GM18909 (cell line): ENCODE results near the gene SLX4IP.
"Not testable (repeated sequence)": the region's sequence is repeated elsewhere in the genome, so short reads cannot be mapped to it uniquely, and the experiment has no call there.

ENCODE experiments used
- ATAC-seq: cut with Tn5 transposase; IDR thresholded peaks from one replicate; pipeline ENCODE4 v1.9.1; 2021; ENCODE audit warnings: mild to moderate bottlenecking; ENCODE audit not compliant: unreplicated experiment, poor library complexity

Gene SLX4IP

DNA sequence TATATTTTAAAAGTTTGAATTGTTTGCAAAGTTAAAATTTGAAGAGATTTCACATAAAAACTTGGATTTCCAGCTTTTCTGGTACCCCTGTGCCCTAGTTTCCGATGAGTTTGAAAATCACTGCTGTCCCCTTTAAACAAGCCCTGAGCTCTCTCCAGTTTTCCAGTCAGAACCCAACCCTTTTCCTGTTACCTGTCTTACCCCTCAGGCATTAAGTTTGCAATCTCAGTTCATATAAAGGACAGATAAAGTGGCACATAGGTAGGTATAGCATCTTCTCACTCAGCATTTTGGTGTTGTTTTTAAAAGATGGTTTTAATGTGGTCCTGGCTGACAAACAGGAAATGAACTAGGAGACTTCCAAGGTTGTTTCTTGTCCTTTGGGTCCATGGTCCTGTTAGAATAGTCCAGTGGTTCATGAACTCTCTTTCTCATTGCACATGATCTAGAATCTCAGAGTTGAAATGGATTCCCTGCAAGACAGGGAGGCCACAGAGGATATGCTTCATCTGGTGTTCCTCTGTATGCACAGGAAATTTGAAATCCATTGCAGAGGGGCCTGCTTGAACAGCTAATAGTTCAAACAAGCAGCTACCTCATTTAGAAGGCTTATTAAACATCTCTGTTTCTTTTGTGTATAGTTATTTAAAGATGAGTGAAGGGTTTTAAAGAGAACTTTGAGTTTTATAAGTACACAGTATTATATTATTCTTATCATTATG is 156.0 kb downstream of the SLX4IP start:
- no peak for ATAC-seq

DNA sequence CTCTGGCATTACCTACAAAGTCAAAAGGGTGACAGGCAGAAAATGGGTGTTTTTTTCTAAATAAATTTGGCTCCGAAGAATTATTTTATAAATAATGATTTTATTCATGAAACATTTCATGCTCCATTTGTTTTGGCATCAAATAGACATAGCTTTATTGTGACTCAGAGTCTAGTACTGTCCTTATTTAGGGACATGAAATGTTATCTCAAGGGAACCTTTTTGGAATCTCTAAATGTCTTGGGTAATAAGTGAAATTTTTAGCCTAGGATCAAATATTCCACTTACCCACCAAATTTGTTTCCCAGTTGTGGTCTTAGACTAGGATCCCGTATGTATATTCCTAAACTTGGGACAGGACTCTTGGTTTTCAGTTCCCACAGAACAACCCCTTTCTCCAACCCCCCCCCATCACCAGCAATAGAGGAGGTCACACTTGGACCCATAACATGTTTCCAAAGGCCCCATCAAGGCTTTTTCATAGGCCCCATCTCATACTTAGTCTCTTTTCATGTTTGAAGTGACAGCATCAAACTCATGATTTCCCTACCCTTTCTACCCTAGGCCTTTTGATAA is 156.9 kb downstream of the SLX4IP start:
- no peak for ATAC-seq

DNA sequence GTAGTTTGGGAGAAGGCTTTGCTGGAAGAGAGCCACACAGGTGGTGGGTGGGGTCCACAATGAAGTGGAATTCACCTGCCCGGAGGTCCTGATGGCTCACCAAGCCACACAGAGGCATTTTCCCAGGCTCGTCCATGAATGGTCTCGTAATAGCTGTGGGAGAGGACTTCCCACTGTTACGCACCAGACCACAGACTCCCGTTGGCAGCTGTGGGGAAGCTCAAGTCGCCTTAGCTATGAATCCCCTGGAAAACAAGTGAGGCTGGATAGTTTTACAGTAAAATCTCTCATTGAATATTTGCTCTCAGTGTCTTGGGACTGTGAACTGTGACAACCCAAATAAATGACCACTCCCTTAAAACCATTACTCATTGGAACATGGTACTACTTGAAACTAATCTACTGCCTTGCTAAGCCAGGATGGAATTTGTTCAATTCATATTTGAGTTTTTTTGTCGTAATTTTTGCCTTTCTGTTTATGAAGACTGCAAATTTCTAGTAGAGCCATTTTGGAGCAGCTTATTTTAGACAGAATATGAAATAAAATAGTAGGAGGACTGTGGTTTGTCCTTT is 159.3 kb downstream of the SLX4IP start:
- ATAC-seq, result no peak

DNA sequence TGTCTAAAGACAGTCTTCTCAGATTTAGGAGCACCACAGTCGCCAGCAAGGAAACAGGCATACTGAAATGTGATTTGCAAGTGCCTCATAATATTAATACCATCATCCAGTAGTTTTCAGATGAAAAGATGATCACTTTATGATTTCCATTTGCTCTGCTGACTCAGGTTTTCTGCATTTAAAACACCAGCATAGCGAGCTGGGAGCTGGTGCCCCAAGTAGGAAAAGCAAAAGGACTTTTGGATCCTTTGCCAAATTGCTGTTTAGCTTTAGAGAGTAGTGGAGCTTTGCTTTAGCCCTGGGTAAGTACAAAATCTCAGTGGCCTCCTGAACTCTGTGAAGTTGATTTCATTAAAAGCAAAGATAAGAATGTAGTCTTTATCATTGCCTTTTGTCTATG is 160.2 kb downstream of the SLX4IP start:
- no peak for ATAC-seq

DNA sequence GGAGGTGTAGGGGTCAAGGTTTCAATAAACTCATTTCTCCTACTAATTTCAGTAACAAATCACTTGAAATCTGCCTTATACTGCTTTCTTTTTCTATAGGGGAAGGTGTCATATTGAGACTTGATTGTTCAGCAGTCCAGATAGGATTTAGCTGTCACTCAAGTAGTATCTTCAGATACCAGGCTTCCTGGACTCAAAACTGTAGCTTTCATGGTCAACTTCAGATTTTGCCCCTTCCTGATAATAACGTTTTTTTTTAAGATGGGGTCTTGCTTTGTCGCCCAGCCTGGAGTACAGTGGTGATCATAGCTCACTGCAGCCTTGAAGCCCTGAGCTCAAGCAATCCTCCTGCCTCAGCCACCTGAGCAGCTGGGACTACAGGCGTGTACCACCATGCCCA is 160.9 kb downstream of the SLX4IP start:
- no peak for ATAC-seq

DNA sequence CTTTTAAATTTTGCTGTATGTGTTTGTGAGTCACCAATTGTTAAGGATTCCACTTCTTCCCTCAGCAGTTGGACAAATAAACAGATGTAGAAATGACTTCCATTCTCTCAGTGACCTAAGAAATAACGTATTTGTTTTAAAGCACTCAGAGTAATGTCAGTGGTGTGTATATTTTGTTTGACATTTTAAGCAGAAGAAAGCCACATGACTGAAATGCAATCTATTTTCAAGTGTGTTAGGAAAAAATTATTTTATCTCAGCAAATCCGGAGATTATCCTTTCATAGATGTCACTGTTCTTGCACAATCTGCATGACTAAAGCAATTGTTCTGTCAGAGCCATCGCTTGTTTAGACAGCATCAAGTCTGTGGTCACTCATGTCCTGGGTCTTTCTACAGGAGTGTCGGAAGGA is 161.6 kb downstream of the SLX4IP start:
- no peak for ATAC-seq

DNA sequence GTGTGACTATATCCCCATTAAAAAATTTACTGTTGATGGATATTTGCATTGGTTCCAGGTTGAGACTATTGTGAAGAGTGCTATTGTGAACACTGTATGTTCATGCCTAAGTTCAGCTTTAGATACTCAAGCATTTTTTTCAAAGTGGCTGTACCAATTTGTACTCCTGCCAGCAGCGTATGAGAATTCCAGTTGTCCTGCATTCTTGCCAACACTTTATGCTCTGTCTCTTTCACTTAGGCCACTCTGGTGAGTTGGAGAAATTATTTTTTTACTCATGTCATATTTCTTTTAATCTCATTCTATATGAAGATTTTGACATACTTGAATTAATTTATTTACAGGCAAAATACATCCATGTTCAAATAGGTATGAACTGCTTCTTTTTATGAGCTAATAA is 162.5 kb downstream of the SLX4IP start:
- no peak for ATAC-seq

DNA sequence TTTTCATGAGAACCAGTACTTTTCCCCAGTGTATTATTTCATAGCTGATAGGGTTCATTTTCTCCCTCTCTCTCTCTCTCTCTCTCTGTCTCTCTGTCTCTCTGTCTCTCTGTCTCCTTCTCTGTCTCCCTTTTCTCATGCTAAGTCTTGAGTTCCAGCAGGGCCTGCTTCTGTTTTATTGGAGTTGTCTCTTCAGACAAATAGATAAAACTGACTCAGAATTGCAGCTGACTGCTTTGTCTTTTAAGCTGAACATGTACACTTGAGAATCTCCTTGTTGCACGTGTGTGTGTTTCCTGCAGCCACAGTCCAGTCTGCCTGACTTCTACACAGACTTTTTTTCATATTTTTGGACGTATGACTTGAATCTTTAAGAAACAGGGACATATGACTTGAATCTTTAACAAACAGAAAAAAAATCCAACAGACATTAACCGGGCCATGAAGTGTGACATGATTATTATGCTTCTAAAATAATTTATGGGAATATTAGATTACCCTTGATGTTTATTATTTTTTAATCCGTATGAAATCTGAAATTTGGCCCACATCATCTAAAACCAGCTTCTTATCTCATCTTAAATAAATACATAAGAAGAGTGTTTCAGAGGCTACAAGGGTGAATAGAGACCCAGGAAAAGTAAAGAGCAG is 167.2 kb downstream of the SLX4IP start:
- no peak for ATAC-seq

DNA sequence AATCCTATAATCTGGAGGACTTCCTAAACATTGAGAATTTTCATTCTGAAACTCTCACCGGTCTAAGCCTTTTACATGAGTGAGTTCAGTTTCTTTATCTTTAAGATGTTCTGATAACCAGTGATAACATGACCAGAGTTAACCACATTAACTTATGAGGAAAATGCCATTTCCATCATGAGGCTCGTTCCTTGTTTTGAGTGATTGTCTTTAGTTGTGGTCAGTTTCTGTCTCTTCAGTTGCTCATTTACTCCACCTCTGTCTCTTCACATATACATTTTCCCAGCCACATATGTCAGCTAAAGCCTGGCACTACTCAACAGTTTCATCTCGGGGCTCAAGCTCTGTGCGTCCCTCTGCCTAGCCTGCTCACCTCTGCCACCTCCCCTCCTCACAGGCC is 168.3 kb downstream of the SLX4IP start:
- ATAC-seq, result no peak

DNA sequence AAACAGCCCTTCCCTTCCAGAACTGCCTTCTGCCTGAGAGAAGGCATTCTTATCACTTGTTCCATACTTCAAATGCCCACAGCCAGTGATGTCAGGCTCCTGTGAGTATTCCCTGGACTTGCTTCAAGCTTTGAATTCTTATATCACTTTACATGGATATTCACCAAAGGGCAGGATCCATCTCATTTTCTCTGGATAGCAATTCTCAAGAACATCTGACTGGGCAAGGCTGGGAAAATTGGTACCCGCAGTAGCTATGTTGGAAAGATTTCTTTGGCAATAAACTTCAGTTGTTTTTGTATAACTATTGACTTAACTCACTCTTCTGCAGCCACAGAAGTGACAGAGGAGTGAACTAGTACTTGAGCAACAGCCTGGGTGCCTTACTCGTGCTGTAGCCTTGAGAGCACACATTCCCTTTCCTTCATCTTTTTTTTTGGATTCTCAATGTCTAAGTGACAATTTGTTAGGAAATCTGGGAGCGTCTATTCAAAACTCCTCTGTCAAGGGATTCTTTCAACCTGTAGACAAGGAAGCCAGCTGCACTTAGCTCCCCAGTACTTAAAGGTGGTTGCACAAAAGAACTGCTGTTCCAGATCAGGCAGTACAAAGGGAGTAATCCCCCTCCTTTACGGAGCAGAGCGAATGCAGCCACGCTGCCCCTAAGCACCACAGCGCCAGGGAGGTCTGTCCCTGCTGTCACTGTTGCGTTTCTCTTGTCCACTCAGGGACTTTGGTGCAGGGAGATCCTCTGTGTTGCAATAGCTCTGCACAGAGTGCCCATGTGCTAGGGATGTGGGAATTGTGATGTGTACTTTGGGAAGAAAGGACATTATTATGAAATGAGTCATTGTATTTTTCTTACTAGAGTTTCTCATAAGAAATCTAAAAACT is 169.1 kb downstream of the SLX4IP start:
- ATAC-seq, result no peak

DNA sequence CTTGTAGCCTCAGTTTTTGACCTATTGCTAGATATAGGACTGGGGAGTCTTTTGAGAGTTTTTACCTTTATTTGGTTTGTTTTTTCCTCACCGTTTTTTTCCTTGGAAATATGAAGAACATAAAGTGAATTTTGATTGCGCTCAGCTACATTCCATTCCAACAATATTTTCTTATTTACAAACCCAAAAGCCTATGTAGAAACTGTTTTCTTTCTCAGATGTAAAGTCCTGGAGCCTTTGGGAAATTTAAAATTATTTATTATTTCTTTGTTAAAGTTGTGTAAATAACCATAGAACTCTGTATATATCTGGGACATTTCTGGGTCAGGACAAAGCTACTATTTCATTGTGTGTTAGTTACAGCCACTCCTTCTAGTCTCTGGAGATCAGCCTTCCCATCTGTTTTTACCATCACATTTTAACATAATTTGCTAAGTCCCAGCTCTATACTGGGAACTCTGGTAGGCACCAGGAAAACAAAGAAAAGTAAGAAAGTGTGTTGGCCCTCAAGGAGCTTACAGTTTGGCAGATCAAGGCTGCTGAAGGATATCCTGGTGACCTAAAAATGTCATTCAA is 169.8 kb downstream of the SLX4IP start:
- no peak for ATAC-seq

DNA sequence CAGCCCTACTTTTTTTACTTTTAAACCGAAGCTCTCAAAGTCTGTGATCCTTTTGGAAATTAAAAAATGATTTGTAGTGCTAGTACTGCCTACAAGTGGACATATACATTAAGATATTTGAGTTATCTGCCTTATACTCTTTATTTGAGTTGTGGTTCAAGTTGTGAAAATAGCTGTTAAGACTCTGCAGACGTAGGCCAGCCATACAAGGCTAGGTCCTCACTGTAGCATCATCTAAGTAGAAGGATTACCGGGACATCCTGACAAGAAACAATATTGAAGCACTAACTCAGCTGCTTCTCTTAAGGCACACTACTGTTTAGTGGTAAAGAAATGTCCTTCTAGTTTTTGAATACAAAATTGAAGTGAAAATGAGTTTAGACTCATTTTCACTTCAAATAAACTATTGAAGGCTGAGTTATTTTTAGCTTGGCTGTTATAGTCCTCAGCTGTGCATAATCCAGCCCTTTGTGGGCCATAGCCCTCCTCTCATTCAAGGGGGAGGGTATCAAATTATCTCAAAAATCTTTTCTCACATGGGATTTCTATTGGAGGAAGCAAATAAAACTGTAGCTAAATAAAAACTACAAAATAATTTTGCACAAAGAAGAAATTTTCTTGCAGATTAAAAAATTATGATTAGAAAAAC is 170.6 kb downstream of the SLX4IP start:
- ATAC-seq, result no peak

DNA sequence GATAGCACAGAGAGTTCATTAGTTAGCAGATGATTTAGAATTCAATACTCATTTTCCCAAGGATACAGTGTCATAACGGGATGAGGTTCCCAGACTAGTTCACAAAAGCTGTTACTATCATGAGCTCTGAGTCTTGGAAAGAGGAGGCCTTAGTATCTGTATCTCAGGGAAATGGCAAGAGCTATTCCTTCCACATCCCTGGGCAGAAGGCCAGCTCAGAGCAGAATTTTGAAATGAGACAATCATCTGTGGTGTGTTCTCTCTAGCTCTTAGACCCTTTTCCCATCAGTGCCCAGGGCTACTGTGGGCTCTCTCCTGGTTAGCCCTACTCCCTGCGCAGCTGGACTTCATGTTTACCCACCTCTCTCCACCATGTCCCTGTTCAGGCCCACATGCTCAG is 174.2 kb downstream of the SLX4IP start:
- no peak for ATAC-seq

DNA sequence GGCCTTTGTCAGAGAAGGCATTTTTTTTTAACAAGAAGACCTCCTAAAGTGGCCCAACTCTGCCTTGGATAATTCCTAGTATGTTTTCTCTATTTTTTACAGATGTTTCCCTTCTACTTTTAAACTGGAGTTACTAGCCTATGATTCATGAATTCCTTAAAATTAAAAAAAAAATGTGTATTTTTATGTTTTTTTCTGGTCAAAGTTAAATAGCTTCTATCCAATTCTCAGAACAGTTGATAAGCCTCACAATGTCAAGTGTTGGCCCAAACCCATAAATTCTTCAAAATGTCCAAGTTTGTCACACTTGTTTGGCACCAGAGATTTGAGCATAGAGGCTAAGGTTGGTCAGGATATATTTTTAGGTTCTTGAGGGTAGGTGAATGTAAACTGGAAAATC is 174.7 kb downstream of the SLX4IP start:
- ATAC-seq, result no peak

DNA sequence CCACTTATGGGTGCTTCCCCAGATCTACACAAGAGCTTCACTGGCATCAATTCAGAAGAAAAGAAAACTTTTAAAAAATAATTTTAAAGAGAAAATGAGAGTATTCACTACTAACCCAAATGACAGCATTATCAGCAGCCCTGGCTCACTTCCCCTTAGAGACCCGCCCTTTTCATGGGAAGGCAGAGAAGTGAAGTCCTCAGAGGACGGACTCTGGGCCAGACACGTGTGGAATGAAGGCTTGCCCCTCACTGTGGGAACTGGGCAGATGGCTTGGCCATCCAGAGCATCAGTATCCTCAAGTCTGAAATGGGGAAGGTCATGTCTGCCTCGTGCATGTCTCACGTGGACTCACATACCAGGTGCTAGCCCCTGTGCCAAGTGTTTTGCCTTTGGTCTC is 175.1 kb downstream of the SLX4IP start:
- no peak for ATAC-seq

DNA sequence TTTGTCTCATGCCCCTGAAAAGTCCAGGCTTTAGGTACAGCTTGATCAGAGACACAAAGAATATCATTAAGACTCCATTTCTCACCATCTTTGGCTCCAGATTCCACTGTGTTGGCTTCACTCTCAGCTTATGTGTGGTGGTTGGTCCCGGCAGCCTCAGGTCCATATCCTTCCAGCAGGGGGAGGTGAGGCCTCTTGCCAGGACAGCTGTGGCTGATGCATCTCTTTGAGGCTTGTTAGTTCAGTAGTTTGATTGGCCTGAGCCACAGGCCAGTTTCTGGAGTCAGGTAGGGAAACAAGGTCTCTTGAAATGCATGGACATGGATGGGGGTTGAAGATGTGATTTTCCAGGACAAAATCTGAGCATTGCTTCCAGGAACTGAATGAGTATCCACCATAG is 176.3 kb downstream of the SLX4IP start:
- peak; percentile 52 for ATAC-seq

DNA sequence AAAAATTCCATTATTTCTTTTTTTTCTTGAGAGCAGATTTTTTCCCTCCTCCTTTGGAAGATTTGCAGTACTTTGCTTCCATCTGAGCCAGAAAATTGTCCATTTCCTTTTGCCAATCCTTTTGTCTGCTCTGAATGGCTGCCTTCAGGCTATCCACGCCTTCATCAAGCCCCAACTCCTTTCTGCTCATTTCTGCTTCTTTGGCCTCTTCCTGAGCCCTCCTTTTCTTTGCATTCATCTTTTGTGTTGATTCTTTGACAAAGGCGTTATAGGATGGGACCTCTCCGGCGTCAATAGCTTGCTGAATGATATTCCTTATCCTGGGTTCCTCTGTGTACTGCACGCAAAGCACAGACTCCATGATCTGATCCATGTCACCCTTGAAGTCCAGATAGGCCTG is 178.3 kb downstream of the SLX4IP start:
- ATAC-seq, result not testable (repeated sequence)

DNA sequence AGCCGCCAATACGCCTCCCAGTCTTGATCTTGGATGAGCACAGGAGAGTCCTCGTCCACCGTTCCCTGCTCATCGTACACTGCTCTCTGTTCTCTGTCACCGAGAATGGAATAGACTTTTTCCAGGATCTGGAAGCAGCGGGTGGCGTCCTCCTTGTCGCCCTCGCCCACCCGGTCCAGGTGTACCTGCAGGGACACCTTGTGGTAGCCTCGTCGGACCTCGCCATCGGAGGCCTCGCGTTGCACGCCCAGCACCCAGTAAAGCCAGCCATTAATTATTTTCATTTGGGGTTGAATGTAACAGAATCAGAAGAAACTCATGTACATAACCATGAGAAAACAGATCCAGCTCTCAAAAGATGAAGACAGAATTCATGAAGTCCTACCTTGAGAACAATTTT is 178.8 kb downstream of the SLX4IP start:
- no peak for ATAC-seq

DNA sequence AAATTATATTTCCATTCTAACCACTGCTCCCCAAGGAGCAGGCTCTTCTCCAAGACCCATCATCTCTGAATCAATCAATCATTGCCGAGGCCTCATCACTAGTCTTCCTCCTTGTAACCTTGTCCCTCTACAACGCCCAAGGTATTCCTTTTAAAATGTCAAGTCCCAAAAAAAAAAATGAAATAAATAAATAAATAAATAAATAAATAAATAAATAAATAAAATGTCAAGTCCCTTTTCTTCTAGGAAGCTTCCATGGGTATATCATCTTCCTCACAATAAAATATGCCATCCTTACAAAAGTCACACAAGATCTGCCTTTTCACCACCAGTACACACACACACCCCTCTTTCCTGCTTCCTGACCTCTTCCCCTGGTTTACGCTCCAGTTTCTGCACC is 181.1 kb downstream of the SLX4IP start:
- ATAC-seq, result no peak
